ENCODE measurements around the gene CAMK2B.

The CAMK2B gene

GRCh38 chr7:44267719-44268421 lies 57.5 kb downstream of the CAMK2B start:
- TF ChIP-seq CTCF (IDR thresholded peaks at IDR 0.05; ENCODE audit: low read length), result no peak
- TF ChIP-seq EZH2 (IDR thresholded peaks at IDR 0.05; ENCODE audit: borderline replicate concordance, low read length), result no peak
- no peak overlapping the region for H3K9ac ChIP-seq (ENCODE audit: low read length)
- no peaks in the 10 kb centered on the region for H3K4me1 ChIP-seq (ENCODE audit: insufficient read depth, low read length, severe bottlenecking)
- H3F3A ChIP-seq (ENCODE audit: insufficient read depth, low read length), result no peaks in the 10 kb centered on the region
- no peak overlapping the region for H3K4me2 ChIP-seq (ENCODE audit: low read length)
- peaks cover 27% of the 10 kb centered on the region for H3K27me3 ChIP-seq (ENCODE audit: insufficient read depth, low read length)
- no peaks in the 10 kb centered on the region for H3K79me2 ChIP-seq (ENCODE audit: insufficient read depth, low read length)
- no peaks in the 10 kb centered on the region for H3K36me3 ChIP-seq (ENCODE audit: insufficient read depth, low read length)
- no peaks in the 10 kb centered on the region for H4K20me1 ChIP-seq (ENCODE audit: insufficient read depth, low read length)
- no peak overlapping the region for H3K4me3 ChIP-seq (ENCODE audit: low read depth, low read length, poor library complexity, severe bottlenecking)
- H3K9me2 ChIP-seq (ENCODE audit: low read depth, low read length), result no peaks in the 10 kb centered on the region
- H3K27ac ChIP-seq (ENCODE audit: low read depth, low read length, poor library complexity, severe bottlenecking), result no peak overlapping the region
- H2AFZ ChIP-seq (ENCODE audit: low read length), result no peak overlapping the region
- H3K9me3 ChIP-seq (ENCODE audit: low read length), result no peaks in the 10 kb centered on the region

- Histone ChIP-seq H4K20me1 (ENCODE audit: insufficient read depth, low read length) (no peaks in the 10 kb centered on the region), H3K4me1 (ENCODE audit: insufficient read depth, low read length, severe bottlenecking) (no peaks in the 10 kb centered on the region), H3K27ac (ENCODE audit: low read depth, low read length, poor library complexity, severe bottlenecking) (no peak overlapping the region), H3K9ac (ENCODE audit: low read length) (no peak overlapping the region), H3K9me3 (ENCODE audit: low read length) (no peaks in the 10 kb centered on the region), H3F3A (ENCODE audit: insufficient read depth, low read length) (no peaks in the 10 kb centered on the region), H3K27me3 (ENCODE audit: insufficient read depth, low read length) (peaks cover 27% of the 10 kb centered on the region), H2AFZ (ENCODE audit: low read length) (no peak overlapping the region), H3K4me3 (ENCODE audit: low read depth, low read length, poor library complexity, severe bottlenecking) (no peak overlapping the region), H3K9me2 (ENCODE audit: low read depth, low read length) (no peaks in the 10 kb centered on the region), H3K79me2 (ENCODE audit: insufficient read depth, low read length) (no peaks in the 10 kb centered on the region), H3K4me2 (ENCODE audit: low read length) (no peak overlapping the region), H3K36me3 (ENCODE audit: insufficient read depth, low read length) (no peaks in the 10 kb centered on the region)
- TF ChIP-seq EZH2 (IDR thresholded peaks at IDR 0.05; ENCODE audit: borderline replicate concordance, low read length) (no peak), CTCF (IDR thresholded peaks at IDR 0.05; ENCODE audit: low read length) (no peak)
Observed at GRCh38 chr7:44267178-44267577, 58.2 kb downstream of the CAMK2B start.

GRCh38 chr7:44266526-44266925 lies 58.9 kb downstream of the CAMK2B start:
- Histone ChIP-seq H3K27ac (ENCODE audit: low read depth, low read length, poor library complexity, severe bottlenecking) (no peak overlapping the region), H3F3A (ENCODE audit: insufficient read depth, low read length) (no peaks in the 10 kb centered on the region), H2AFZ (ENCODE audit: low read length) (no peak overlapping the region), H3K27me3 (ENCODE audit: insufficient read depth, low read length) (peaks cover 25% of the 10 kb centered on the region), H3K4me1 (ENCODE audit: insufficient read depth, low read length, severe bottlenecking) (no peaks in the 10 kb centered on the region), H3K79me2 (ENCODE audit: insufficient read depth, low read length) (no peaks in the 10 kb centered on the region), H3K9ac (ENCODE audit: low read length) (no peak overlapping the region), H3K9me2 (ENCODE audit: low read depth, low read length) (no peaks in the 10 kb centered on the region), H3K4me2 (ENCODE audit: low read length) (no peak overlapping the region), H3K4me3 (ENCODE audit: low read depth, low read length, poor library complexity, severe bottlenecking) (no peak overlapping the region), H3K9me3 (ENCODE audit: low read length) (no peaks in the 10 kb centered on the region), H4K20me1 (ENCODE audit: insufficient read depth, low read length) (no peaks in the 10 kb centered on the region), H3K36me3 (ENCODE audit: insufficient read depth, low read length) (no peaks in the 10 kb centered on the region)
- TF ChIP-seq CTCF (IDR thresholded peaks at IDR 0.05; ENCODE audit: low read length) (no peak), EZH2 (IDR thresholded peaks at IDR 0.05; ENCODE audit: borderline replicate concordance, low read length) (no peak)
